NT2/D1 (cell line): ENCODE data around the gene FAM47E.

Experiments
- SUZ12 ChIP-seq: IDR thresholded peaks from 2 replicates; pipeline ENCODE4 v1.6.1; 2011; ENCODE audit not compliant: insufficient read length, insufficient read depth; ENCODE audit errors: extremely low read depth
- YY1 ChIP-seq: IDR thresholded peaks from 2 replicates; pipeline ENCODE4 v1.6.1; 2011; ENCODE audit not compliant: insufficient read length, insufficient read depth

DNA sequence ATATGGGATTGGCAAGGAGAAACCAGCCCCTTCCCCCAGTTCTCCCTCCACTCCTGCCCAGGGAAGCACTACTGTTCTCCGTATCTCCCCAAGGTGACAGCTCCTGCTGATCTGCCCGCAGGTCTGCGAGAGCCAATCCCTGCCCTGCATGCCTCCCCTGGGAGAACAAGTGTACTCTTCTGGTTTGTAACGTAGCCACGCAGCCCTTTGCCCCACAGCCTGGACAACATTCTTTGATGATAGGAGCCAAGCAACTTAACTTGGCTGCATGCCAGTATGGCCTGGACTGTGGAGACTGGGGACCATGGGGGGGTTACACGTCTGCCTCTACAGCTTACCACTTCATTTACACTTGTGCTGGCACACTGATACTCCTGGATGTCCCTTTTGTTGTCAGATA, 57.0 kb downstream of the FAM47E start:
- TF ChIP-seq SUZ12 (no peak), YY1 (no peak)
